GM12865 (cell line): ENCODE data around the gene FAM107B.

Experiments used
- DNase-seq: peaks from one replicate; pipeline ENCODE4 v3.0.0; 2010; ENCODE audit warnings: low read depth
- H3K4me3 ChIP-seq: 2 replicates; pipeline ENCODE4 v1.5.1; 2011; ENCODE audit warnings: mild to moderate bottlenecking, low read depth, low read length, control low read depth
- TF ChIP-seq, protein P1 (sequence below): IDR thresholded peaks from 2 replicates; pipeline ENCODE4 v1.5.1; 2011; ENCODE audit warnings: low read length, control low read depth, low read depth, inconsistent platforms; ENCODE audit not compliant: insufficient read depth; ENCODE audit errors: missing control alignments

Gene FAM107B

DNA sequence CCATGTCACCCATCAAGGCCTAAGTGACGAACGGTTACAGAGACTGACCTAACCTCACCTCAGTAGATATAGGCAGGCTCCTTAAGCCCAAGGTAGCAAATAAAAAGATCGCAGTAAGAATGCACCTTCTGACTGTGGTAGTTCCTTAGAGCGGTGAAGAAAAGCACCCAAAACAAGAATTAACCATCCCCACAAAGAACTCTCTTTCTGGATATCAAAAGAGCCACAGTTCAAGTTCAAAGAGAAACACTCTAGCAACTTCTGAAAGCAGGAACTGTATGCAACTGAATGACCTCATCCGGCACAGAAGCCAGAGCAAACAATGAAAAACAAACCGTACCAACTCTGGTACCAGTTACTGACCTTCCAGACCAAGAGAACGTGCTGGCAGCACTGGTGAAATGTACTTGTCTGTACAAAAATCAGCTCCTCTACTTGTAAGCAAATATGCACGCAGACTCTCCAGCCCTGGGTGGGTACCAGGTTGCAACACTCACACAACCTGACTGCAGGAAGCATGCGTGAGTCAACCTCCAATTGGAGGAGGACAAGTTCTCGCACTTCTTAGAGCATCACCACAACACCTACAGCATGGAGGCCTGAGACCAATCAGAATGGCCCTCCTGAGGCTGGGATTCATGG, 202.7 kb downstream of the FAM107B start:
- no peak overlapping the region for H3K4me3 ChIP-seq
- peak; percentile 69 for DNase-seq
- TF ChIP-seq, protein P1, sequence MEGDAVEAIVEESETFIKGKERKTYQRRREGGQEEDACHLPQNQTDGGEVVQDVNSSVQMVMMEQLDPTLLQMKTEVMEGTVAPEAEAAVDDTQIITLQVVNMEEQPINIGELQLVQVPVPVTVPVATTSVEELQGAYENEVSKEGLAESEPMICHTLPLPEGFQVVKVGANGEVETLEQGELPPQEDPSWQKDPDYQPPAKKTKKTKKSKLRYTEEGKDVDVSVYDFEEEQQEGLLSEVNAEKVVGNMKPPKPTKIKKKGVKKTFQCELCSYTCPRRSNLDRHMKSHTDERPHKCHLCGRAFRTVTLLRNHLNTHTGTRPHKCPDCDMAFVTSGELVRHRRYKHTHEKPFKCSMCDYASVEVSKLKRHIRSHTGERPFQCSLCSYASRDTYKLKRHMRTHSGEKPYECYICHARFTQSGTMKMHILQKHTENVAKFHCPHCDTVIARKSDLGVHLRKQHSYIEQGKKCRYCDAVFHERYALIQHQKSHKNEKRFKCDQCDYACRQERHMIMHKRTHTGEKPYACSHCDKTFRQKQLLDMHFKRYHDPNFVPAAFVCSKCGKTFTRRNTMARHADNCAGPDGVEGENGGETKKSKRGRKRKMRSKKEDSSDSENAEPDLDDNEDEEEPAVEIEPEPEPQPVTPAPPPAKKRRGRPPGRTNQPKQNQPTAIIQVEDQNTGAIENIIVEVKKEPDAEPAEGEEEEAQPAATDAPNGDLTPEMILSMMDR = no peak

DNA sequence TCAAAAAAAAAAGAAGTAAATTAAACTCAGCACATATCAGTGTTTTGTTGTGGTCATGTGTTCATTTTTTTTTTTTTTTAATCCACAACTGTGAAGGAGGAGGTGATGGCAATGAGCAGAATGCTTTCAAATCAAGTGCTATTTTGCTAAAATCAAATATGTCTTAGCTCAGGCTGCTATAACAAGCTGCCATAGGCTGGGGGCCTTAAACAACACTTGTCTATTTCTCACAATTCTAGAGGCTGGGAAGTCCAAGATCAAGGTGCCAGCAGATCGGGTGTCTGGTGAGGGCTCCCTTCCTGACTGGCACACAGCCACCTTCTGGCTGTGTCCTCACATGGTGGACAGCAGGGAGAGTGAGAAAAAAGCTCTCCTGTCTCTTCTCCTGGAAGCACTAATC, 203.9 kb downstream of the FAM107B start:
- no peak overlapping the region for H3K4me3 ChIP-seq
- TF ChIP-seq, protein P1 = no peak
- no peak for DNase-seq

DNA sequence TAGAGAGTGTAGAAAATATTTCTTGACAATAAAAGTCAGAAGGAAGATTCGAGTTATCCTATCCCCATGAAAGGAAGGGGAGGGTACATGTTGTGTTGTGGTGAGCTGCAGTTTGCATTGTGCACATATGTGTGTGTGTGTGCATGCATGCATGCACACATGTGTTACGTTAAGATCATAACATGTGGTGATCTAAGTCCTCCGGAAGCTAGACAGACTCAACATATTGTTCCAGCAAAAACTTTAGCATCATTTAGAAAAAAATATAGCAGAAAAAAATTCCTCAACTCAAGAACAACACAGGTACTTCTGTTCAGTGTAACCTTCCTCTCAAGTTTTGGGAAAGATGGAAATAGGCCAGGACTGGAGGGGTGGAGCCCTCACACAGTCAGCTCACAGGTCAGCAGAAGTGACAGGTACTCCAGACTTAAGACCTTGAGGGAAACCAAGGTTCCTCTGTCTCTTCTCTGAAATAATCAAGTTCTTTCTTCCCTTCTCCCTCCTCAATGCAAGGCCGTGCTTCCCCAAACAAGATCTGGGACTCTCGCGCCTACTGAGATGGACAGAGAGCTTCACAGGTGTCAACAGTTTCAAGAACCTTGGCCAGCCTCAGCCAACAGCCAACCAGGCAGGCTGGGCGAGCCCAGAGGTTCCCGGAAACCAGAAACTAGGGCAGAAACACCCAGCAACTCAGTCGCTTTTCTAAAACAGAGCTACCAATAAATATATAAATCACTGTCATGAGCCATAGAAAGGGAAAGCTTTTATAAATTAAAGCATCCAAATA, 205.2 kb downstream of the FAM107B start:
- no peak for DNase-seq
- H3K4me3 ChIP-seq = no peak overlapping the region
- TF ChIP-seq, protein P1 = no peak

DNA sequence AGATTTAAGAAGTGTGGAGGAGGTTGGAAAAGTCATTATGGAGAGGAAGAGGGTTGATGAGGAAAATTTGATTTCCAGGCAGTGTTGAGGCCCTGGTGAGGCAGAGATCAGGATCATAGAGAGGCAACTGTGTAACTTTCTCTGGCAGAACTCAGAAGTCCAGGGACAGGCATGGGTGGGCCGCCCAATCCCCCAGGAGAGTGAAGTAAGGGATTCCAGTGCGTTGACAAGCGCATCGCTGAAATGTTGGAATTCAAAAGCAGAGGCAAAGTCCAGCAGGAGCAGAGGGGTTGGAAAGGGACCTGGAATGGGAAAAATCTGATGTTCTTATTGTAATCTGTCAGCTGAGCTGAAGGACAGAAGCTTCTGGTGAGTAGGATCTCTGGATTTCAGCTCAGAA, 207.3 kb downstream of the FAM107B start:
- H3K4me3 ChIP-seq = no peak overlapping the region
- TF ChIP-seq, protein P1 = no peak
- DNase-seq = no peak

DNA sequence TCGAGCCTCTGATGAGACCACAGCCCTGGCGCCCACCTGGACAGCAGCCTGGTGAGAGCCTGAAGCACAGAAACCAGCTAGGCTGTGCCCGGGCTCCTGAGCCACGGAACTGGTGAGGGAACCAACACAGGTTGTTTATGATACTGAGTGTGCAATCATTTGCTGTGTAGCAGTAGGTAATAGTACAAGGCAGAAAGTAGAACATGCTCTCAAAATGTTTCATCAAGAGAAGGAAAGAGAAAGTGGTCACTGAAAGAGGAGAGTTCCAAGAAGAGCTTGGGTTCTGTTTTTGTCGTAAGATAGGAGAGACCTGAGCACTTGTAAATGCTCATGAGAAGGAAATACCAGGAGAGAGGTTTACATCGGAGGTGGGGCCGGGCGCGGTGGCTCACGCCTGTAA, 208.2 kb downstream of the FAM107B start:
- TF ChIP-seq, protein P1 = no peak
- no peak for DNase-seq
- no peak overlapping the region for H3K4me3 ChIP-seq

DNA sequence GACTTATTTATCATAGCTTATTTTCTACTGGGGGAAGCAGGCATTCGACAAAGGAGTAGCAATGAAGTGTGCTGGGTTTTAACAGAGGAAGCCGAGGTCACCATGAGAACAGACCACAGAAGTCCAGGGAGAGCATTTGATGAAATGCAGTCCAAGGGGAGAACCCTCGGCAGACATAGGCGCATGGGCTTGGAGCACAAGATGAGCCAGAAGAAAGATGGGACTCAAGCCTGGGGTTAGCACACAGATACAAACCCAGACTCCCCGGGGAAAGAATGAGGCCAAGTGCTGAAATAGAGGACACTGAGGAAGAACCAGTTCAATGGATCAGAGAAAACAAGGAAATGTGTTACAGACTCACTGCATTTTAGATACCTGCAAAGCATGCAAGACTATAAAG, 209.5 kb downstream of the FAM107B start:
- no peak for DNase-seq
- TF ChIP-seq, protein P1 = no peak
- no peak overlapping the region for H3K4me3 ChIP-seq

DNA sequence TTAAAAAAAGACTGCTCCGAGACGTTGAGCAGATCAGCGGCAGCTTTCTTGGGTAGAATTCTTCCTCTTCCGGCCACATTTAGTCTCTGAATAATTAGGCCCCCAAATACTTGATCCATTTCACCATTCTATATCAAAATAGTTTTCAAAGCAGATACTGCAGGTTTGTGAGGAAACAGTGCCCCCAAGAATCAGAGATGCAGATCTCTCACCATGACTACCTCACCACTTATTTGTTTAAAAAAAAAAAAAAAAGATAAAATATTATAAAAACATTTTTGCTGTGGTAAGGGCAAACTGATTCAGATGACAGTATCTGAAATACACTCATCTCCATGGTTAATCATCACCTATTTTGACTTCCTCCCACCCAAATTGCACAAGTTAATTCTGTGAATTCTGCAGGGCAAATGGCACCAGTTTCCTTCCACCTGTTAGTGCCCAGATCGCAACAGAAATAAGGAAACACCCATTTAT, 210.4 kb downstream of the FAM107B start:
- peak overlapping the region; percentile 48 for H3K4me3 ChIP-seq
- TF ChIP-seq, protein P1 = no peak
- peak; percentile 38 for DNase-seq
